ENCODE measurements around the gene TMC1.

GRCh38 chr9:72657023-72657422, 135.6 kb downstream of the TMC1 start:
- no peak for TF ChIP-seq EZH2 (IDR thresholded peaks at IDR 0.05; ENCODE audit: low read depth)
- no peak for TF ChIP-seq CTCF (conservative IDR thresholded peaks at IDR 0.05)

Measured in PC-9 (cell line).